Lower leg skin (tissue), 4 donors: ENCODE data around the gene HIPK2. TPM values are rescaled to one million over a fixed set of nuclear protein-coding genes. Genes with fewer than 3 reads are reported as not detected.

Source experiments
- DNase-seq, 2 donors: peaks; one replicate each; pipeline ENCODE4 v3.0.0-alpha.2; 2019; ENCODE audit warnings: low spot score in 2 of 2
- H3K4me3 ChIP-seq: fragments of 200-600 bp; sonication (generic); 2 replicates; pipeline ENCODE4 v1.5.1; 2017; ENCODE audit warnings: mild to moderate bottlenecking, low read depth; ENCODE audit not compliant: poor library complexity, severe bottlenecking
- POLR2A ChIP-seq, 2 donors: fragments of 450-650 bp; IDR thresholded peaks; one replicate each; pipeline ENCODE4 v1.6.1; 2016 to 2017; ENCODE audit warnings: antibody characterized with exemption in 2 of 2, mild to moderate bottlenecking in 1 of 2, moderate library complexity in 1 of 2
- WGBS, 2 donors: methylation state at CpG; one replicate each; pipeline ENCODE4 v1.1.5; 2018; 5-methylcytosine and 5-hydroxymethylcytosine counted together
- intact Hi-C: fragments of 100-400 bp; cut with DNase I; formaldehyde crosslinking; loops from one replicate; pipeline ENCODE4 v1.15.0; 2023; ENCODE audit warnings: low total_unique reads
- total RNA-seq, 4 donors: library from RNA; depleted of rRNA; stranded (reverse); fragments of >200 nt; gene quantifications; one replicate each; pipeline ENCODE4 v1.1.0, GENCODE V29; 2016
- TF ChIP-seq, protein P1 (sequence below), 3 donors: fragments of 450-650 bp; IDR thresholded peaks; one replicate each; pipeline ENCODE4 v1.5.1; 2016; ENCODE audit warnings: antibody characterized with exemption in 3 of 3, mild to moderate bottlenecking in 3 of 3, moderate library complexity in 2 of 3

HIPK2 gene
- total RNA-seq, 4 donors from 2014 or later = 4.5 to 14.9 (median 10.4) TPM

DNA sequence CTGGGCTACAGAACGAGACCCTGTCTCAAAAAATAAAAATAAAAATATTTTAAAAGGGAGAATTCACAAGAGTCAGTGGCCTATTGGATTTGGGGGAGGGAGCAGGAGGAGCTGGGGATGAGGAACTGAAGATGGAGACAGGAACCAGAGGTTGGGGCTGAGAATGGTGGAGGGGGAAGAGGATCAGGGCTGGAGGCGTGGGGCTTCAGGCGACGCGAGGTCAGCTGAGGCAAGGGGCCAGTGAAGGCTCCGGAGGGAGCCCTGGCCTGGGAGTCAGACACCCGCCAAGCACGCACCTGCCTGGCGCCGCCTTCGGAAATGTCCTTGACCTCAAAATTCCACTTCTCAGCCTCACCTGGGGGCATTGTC, 255.0 kb downstream of the HIPK2 start:
- 32 to 35% methylated on average over 11 of the region's 11 CpGs for WGBS, 2 donors
- TF ChIP-seq POLR2A (IDR thresholded peaks at IDR 0.05) = no peak
- TF ChIP-seq, protein P1, sequence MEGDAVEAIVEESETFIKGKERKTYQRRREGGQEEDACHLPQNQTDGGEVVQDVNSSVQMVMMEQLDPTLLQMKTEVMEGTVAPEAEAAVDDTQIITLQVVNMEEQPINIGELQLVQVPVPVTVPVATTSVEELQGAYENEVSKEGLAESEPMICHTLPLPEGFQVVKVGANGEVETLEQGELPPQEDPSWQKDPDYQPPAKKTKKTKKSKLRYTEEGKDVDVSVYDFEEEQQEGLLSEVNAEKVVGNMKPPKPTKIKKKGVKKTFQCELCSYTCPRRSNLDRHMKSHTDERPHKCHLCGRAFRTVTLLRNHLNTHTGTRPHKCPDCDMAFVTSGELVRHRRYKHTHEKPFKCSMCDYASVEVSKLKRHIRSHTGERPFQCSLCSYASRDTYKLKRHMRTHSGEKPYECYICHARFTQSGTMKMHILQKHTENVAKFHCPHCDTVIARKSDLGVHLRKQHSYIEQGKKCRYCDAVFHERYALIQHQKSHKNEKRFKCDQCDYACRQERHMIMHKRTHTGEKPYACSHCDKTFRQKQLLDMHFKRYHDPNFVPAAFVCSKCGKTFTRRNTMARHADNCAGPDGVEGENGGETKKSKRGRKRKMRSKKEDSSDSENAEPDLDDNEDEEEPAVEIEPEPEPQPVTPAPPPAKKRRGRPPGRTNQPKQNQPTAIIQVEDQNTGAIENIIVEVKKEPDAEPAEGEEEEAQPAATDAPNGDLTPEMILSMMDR (IDR thresholded peaks at IDR 0.05) = no peak
- H3K4me3 ChIP-seq = no peak overlapping the region
- intact Hi-C loops = no loop called here
- no peak for DNase-seq

- H3K4me3 ChIP-seq = no peak overlapping the region
- no peak for TF ChIP-seq POLR2A (IDR thresholded peaks at IDR 0.05)
- TF ChIP-seq, protein P1 (IDR thresholded peaks at IDR 0.05) = no peak
- DNase-seq = no peak
- intact Hi-C loops = no loop called here
- WGBS, 2 donors = 85 to 94% methylated on average over 1 of the region's 1 CpG
Observed at GRCh38 chr7:139521439-139521838, 256.4 kb downstream of the HIPK2 start.

DNA sequence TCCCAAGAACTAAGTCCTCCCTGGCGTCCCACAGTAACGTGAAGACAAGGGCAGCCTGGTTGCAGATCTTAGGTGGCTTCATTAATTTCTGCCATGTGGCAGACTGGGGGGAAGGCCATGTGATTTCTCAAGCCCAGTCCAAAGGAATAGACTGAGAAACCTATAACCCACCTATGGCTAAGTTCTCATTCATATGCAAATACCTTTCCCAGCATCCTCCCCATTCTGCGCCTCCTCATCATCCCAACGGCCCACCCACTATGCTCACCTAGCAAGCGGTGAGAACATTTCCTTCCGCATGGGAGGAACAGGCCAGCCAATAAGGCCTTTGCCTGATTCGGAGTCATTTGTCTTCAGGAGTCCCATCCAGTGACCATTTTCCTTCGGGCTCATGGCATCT, 262.5 kb downstream of the HIPK2 start:
- WGBS, 2 donors = 81 to 91% methylated on average over 8 of the region's 8 CpGs
- H3K4me3 ChIP-seq = no peak overlapping the region
- TF ChIP-seq, protein P1 (IDR thresholded peaks at IDR 0.05) = no peak
- TF ChIP-seq POLR2A (IDR thresholded peaks at IDR 0.05) = no peak
- intact Hi-C loops = no loop called here
- no peak for DNase-seq

Other genes with a start within 250 kb of the HIPK2 start
- gene TBXAS1, start 51.3 kb upstream of the HIPK2 start, total RNA-seq = 1 to 10 TPM in 3 of 4 donors, under 1 TPM in 1; 0.91 to 9.9 (median 2.4) TPM